K562 (cell line): ENCODE data around the gene FIBIN. TPM values are rescaled to one million over a fixed set of nuclear protein-coding genes. Genes with fewer than 3 reads are reported as not detected.

ENCODE experiments used
- ATAC-seq: fragments of 200-7000 bp; cut with Tn5 transposase; 3 replicates; pipeline ENCODE4 v1.9.1; 2020; ENCODE audit warnings: moderate library complexity
- BruUV-seq: library from RNA; stranded (reverse); fragments of 400-500 nt; replicated peaks from 2 replicates; lab custom pipeline; 2021; lab: Mats Ljungman, UMichigan
- CTCF ChIA-PET: fragments of 300-600 bp; formaldehyde crosslinking; extraction: SDS; loops from one replicate; lab custom pipeline; 2021; ENCODE audit warnings: low intra/inter-chr PET ratio; lab: Yijun Ruan, JAX
- POLR2A ChIA-PET: fragments of 300-600, 350-650 bp; sonication (Branson Sonifier 250); formaldehyde crosslinking; extraction: SDS; loops from one replicate; lab custom pipeline; 2021; ENCODE audit warnings: antibody characterized with exemption, inconsistent platforms; lab: Yijun Ruan, JAX
- DNase-seq, 4 experiments: peaks; one replicate each; pipeline versions ENCODE4 v3.0.0 to v3.0.0-alpha.2; 2011 to 2018; ENCODE audit warnings: low spot score in 3 of 4, mixed read lengths in 3 of 4; ENCODE audit errors: extremely low read depth in 1 of 4
- FAIRE-seq: peaks from 2 replicates; lab custom pipeline; 2011; peaks lifted over from hg19 to GRCh38; lab: Jason Lieb, UNC
- H2AFZ ChIP-seq: 2 replicates; pipeline ENCODE4 v1.6.0; 2011; ENCODE audit warnings: low read depth, low read length, control low read depth, inconsistent platforms
- H3K27ac ChIP-seq: fragments of 200-600 bp; 3 replicates; pipeline ENCODE4 v1.8.0; 2011; ENCODE audit warnings: low read depth, mild to moderate bottlenecking, control low read depth, inconsistent platforms, low read length, moderate library complexity, mixed read lengths; ENCODE audit errors: extremely low read depth
- H3K27me3 ChIP-seq, 2 experiments: fragments of 300-600 bp in 1 of 2; 2 replicates in 1 of 2; 3 replicates in 1 of 2; pipeline versions ENCODE4 v1.6.0 to v1.8.0; 2011; ENCODE audit warnings: inconsistent platforms in 2 of 2, low read length in 2 of 2, mild to moderate bottlenecking in 1 of 2, mixed read lengths in 1 of 2, moderate library complexity in 1 of 2; ENCODE audit not compliant: control insufficient read depth in 2 of 2, insufficient read depth in 2 of 2
- H3K36me3 ChIP-seq: fragments of 300-600 bp; 3 replicates; pipeline ENCODE4 v1.8.0; 2011; ENCODE audit warnings: mild to moderate bottlenecking, low read length, inconsistent platforms; ENCODE audit not compliant: control insufficient read depth, insufficient read depth
- H3K4me1 ChIP-seq, 2 experiments: fragments of 200-600 bp in 1 of 2; replicated peaks in 1 of 2; 2 replicates in 1 of 2; 3 replicates in 1 of 2; pipeline versions ENCODE4 v1.5.1 to v1.8.0; 2011; ENCODE audit warnings: inconsistent platforms in 2 of 2, low read length in 2 of 2, mild to moderate bottlenecking in 1 of 2, mixed read lengths in 1 of 2, moderate library complexity in 1 of 2; ENCODE audit not compliant: control insufficient read depth in 2 of 2, insufficient read depth in 2 of 2
- H3K4me2 ChIP-seq: 2 replicates; pipeline ENCODE4 v1.6.1; 2011; ENCODE audit warnings: low read length, control low read depth, inconsistent platforms, mixed read lengths; ENCODE audit not compliant: insufficient read depth
- H3K4me3 ChIP-seq: fragments of 200-600 bp; sonication (generic), shearing (Covaris generic); 2 replicates; pipeline ENCODE4 v1.5.1; 2016; ENCODE audit warnings: control low read depth, inconsistent platforms
- H3K79me2 ChIP-seq: fragments of 200-600 bp; 3 replicates; pipeline ENCODE4 v1.8.0; 2011; ENCODE audit warnings: low read length, inconsistent platforms; ENCODE audit not compliant: control insufficient read depth, insufficient read depth
- H3K9ac ChIP-seq, 2 experiments: 2 replicates each; pipeline versions ENCODE4 v1.6.0 to v1.6.1; 2011; ENCODE audit warnings: low read depth in 2 of 2, low read length in 2 of 2, control low read depth in 1 of 2, inconsistent platforms in 1 of 2, mild to moderate bottlenecking in 1 of 2, mixed read lengths in 1 of 2; ENCODE audit not compliant: insufficient read depth in 1 of 2
- H3K9me1 ChIP-seq: one replicate; pipeline ENCODE4 v1.6.0; 2011; ENCODE audit warnings: inconsistent platforms, mild to moderate bottlenecking, low read length, moderate library complexity; ENCODE audit not compliant: control insufficient read depth, insufficient read depth
- H3K9me3 ChIP-seq: replicated peaks from 2 replicates; pipeline ENCODE4 v1.5.1; 2011; ENCODE audit warnings: low read depth, low read length, inconsistent platforms; ENCODE audit not compliant: control insufficient read depth, insufficient read depth
- H4K20me1 ChIP-seq: replicated peaks from 2 replicates; pipeline ENCODE4 v1.6.1; 2011; ENCODE audit warnings: low read length, inconsistent platforms, mixed read lengths; ENCODE audit not compliant: control insufficient read depth, insufficient read depth
- BACH1 ChIP-seq: fragments of 200-800 bp; sonication (Bioruptor generic); IDR thresholded peaks from 2 replicates; pipeline ENCODE4 v1.6.1; 2016; ENCODE audit warnings: missing genetic modification characterization, missing compliant biosample characterization
- BRCA1 ChIP-seq, 2 experiments: fragments of 450-650 bp in 1 of 2; sonication (generic) in 1 of 2; formaldehyde crosslinking in 1 of 2; IDR thresholded peaks; 2 replicates each; pipeline versions ENCODE4 v1.5.0 to v1.6.1; 2017 to 2020; ENCODE audit warnings: mild to moderate bottlenecking in 1 of 2, missing genetic modification reagents in 1 of 2
- EP400 ChIP-seq: fragments of 450-650 bp; IDR thresholded peaks from 2 replicates; pipeline ENCODE4 v1.6.1; 2017; ENCODE audit warnings: antibody characterized with exemption, mild to moderate bottlenecking, moderate library complexity
- ETV1 ChIP-seq: fragments of 450-650 bp; conservative IDR thresholded peaks from 2 replicates; pipeline ENCODE4 v1.6.1; 2016; ENCODE audit warnings: missing genetic modification characterization, control low read depth, low read depth, missing compliant biosample characterization
- EWSR1 ChIP-seq: fragments of 450-650 bp; IDR thresholded peaks from 2 replicates; pipeline ENCODE4 v1.6.1; 2018; ENCODE audit warnings: borderline replicate concordance, mild to moderate bottlenecking, low read depth, moderate library complexity; ENCODE audit not compliant: partially characterized antibody
- FOXA3 ChIP-seq, 2 experiments: fragments of 450-650 bp in 1 of 2; sonication (generic) in 1 of 2; formaldehyde crosslinking; IDR thresholded peaks in 1 of 2; conservative IDR thresholded peaks in 1 of 2; 2 replicates each; pipeline versions ENCODE4 v1.4.0 to v1.8.0; 2020 to 2022; ENCODE audit warnings: mild to moderate bottlenecking in 2 of 2, missing genetic modification reagents in 1 of 2
- KDM4B ChIP-seq, 2 experiments: fragments of 450-650 bp in 1 of 2; sonication (generic) in 1 of 2; IDR thresholded peaks; 2 replicates each; pipeline ENCODE4 v1.6.1; 2016 to 2017; ENCODE audit warnings: borderline replicate concordance in 2 of 2, antibody characterized with exemption in 1 of 2, low read depth in 1 of 2, mild to moderate bottlenecking in 1 of 2
- NR2F6 ChIP-seq: fragments of 450-650 bp; formaldehyde crosslinking; IDR thresholded peaks from 2 replicates; pipeline ENCODE4 v1.4.0; 2020; ENCODE audit warnings: mild to moderate bottlenecking
- NUFIP1 ChIP-seq: fragments of 450-650 bp; IDR thresholded peaks from 2 replicates; pipeline ENCODE4 v1.6.1; 2018; ENCODE audit not compliant: partially characterized antibody
- RFX1 ChIP-seq: fragments of 450-650 bp; IDR thresholded peaks from 2 replicates; pipeline ENCODE4 v1.6.1; 2016; ENCODE audit warnings: mild to moderate bottlenecking, moderate library complexity
- SMARCC2 ChIP-seq: fragments of 450-650 bp; IDR thresholded peaks from 2 replicates; pipeline ENCODE4 v1.6.1; 2017; ENCODE audit warnings: antibody characterized with exemption, moderate library complexity, mild to moderate bottlenecking, low read depth
- SNIP1 ChIP-seq: fragments of 450-650 bp; IDR thresholded peaks from 2 replicates; pipeline ENCODE4 v1.7.1; 2017; ENCODE audit warnings: low read depth, mild to moderate bottlenecking
- SP1 ChIP-seq: sonication (generic); formaldehyde crosslinking; IDR thresholded peaks from 2 replicates; pipeline ENCODE4 v1.8.1; 2022; ENCODE audit warnings: mild to moderate bottlenecking, missing genetic modification reagents
- SRSF7 ChIP-seq: fragments of 200-400 bp; formaldehyde crosslinking; optimal IDR thresholded peaks from 2 replicates; pipeline ENCODE3; 2017; ENCODE audit warnings: mild to moderate bottlenecking, low read depth, low read length
- TAF9B ChIP-seq: fragments of 450-650 bp; IDR thresholded peaks from 2 replicates; pipeline ENCODE4 v1.6.1; 2018; ENCODE audit warnings: mild to moderate bottlenecking; ENCODE audit not compliant: partially characterized antibody
- TBP ChIP-seq: optimal IDR thresholded peaks from 2 replicates; pipeline ENCODE3; 2011; ENCODE audit warnings: low read depth, low read length, improper control_type of control experiment
- ZNF253 ChIP-seq: fragments of 250-450 bp; sonication (Bioruptor Pico); conservative IDR thresholded peaks from 2 replicates; pipeline ENCODE4 v1.6.1; 2021; ENCODE audit warnings: mild to moderate bottlenecking
- ZNF436 ChIP-seq: fragments of 250-450, 450-650 bp; sonication (Bioruptor Pico); formaldehyde crosslinking; IDR thresholded peaks from 2 replicates; pipeline ENCODE4 v1.7.0; 2020; ENCODE audit warnings: mild to moderate bottlenecking
- WGBS: fragments of 100-300 bp; shearing (Covaris generic); methylation state at CpG from one replicate; pipeline ENCODE4 v1.1.6; 2016; ENCODE audit warnings: low coverage, mixed read lengths; ENCODE audit not compliant: insufficient coverage; ENCODE audit errors: missing lambda C conversion rate; 5-methylcytosine and 5-hydroxymethylcytosine counted together
- in situ Hi-C: fragments of 300-500 bp; cut with MboI; formaldehyde crosslinking; loops from 4 replicates; pipeline ENCODE4 v1.15.0; 2018; ENCODE audit warnings: inconsistent platforms, mixed read lengths
- intact Hi-C: fragments of 100-400 bp; cut with micrococcal nuclease; formaldehyde crosslinking; loops from 2 replicates; pipeline ENCODE4 v1.14.2; 2022
- polyA plus RNA-seq, 8 experiments: library from polyadenylated mRNA; depleted of rRNA in 4 of 8; stranded (reverse) in 5 of 8; unstranded in 3 of 8; fragments of >200 nt; fragmentation: Nextera tagmentation in 2 of 8; fragmentation: Illumina TruSeq in 1 of 8; extraction: Ambion mirVana in 2 of 8; extraction: Trizol in 1 of 8; gene quantifications; 2 replicates each; pipeline versions ENCODE4 v1.2.1 to v1.2.3, GENCODE V29; 2011 to 2014; ENCODE audit warnings: inconsistent platforms in 1 of 8, missing spikeins in 1 of 8
- total RNA-seq, 7 experiments: library from RNA; depleted of rRNA in 6 of 7; stranded (reverse); fragments of >200 nt in 6 of 7; fragmentation: Illumina TruSeq in 2 of 7; extraction: Trizol in 2 of 7; gene quantifications; 2 replicates each; pipeline versions ENCODE4 v1.2.1 to v1.2.3, GENCODE V29; 2011 to 2021; ENCODE audit warnings: low replicate concordance in 1 of 7
- TF ChIP-seq, protein P1 (sequence below): IDR thresholded peaks from 2 replicates; pipeline ENCODE4 v1.6.1; 2011; ENCODE audit warnings: borderline replicate concordance, low read depth, mild to moderate bottlenecking, moderate library complexity, low read length; ENCODE audit not compliant: insufficient read depth, poor library complexity, severe bottlenecking
- TF ChIP-seq, protein P2 (sequence below), 2 experiments: fragments of 250-450 bp in 1 of 2; fragments of 450-650 bp in 1 of 2; sonication (Bioruptor Pico) in 1 of 2; IDR thresholded peaks; 2 replicates each; pipeline versions ENCODE4 v1.6.1 to v1.8.0; 2016 to 2021; ENCODE audit warnings: mild to moderate bottlenecking in 2 of 2, moderate library complexity in 2 of 2, missing compliant biosample characterization in 1 of 2, missing genetic modification characterization in 1 of 2

The FIBIN gene
- total and polyA plus RNA-seq, 9 of the 15 experiments (the other 6 are each of a cell fraction or from before 2014, with no cell fraction given), result not detected

DNA sequence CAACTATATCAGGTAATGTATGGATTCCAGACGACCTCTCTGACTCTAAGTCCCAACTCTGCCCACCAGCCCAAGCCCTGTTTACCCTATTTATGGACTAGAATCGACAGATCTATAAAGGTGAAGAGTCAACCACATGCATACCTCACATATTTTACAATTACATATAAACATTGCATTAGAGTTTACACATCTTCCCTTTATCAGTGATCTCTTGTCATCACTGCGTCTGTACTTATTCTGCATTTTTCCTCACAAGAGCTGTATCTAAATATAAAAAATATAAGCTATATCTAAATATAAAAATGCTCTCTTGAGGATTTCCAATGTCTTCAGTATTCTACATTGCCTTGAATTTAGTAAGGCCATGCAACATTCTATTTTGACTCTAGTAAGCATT, 8.5 kb downstream of the FIBIN start:
- Histone ChIP-seq H3K27ac (no peak overlapping the region), H3K4me3 (no peak overlapping the region), H2AFZ (no peak overlapping the region), H3K36me3 (no peaks in the 10 kb centered on the region), H3K4me1 (no peaks in the 10 kb centered on the region), H3K4me2 (no peak overlapping the region), H3K9me3 (no peaks in the 10 kb centered on the region), H3K79me2 (no peaks in the 10 kb centered on the region), H3K27me3 (no peaks in the 10 kb centered on the region), H4K20me1 (no peaks in the 10 kb centered on the region), H3K9me1 (no peaks in the 10 kb centered on the region), H3K9ac (no peak overlapping the region)
- no peak for FAIRE-seq
- ATAC-seq, result no peak
- ChIA-PET CTCF (no interaction called here), POLR2A (no interaction called here)
- intact Hi-C loops, result no loop called here
- 0% methylated on average over 3 of the region's 3 CpGs for WGBS
- in situ Hi-C loops, result no loop called here
- BruUV-seq, result no TSS peak
- no peak for TF ChIP-seq SP1 (CRISPR knock-in tag)
- no peak for TF ChIP-seq SNIP1
- TF ChIP-seq BACH1 (tag), result no peak
- no peak for TF ChIP-seq SMARCC2
- TF ChIP-seq KDM4B (IDR thresholded peaks at IDR 0.05; ENCODE audit: borderline replicate concordance in 2 of 2, low read depth in 1 of 2), result no peak
- TF ChIP-seq, protein P1, sequence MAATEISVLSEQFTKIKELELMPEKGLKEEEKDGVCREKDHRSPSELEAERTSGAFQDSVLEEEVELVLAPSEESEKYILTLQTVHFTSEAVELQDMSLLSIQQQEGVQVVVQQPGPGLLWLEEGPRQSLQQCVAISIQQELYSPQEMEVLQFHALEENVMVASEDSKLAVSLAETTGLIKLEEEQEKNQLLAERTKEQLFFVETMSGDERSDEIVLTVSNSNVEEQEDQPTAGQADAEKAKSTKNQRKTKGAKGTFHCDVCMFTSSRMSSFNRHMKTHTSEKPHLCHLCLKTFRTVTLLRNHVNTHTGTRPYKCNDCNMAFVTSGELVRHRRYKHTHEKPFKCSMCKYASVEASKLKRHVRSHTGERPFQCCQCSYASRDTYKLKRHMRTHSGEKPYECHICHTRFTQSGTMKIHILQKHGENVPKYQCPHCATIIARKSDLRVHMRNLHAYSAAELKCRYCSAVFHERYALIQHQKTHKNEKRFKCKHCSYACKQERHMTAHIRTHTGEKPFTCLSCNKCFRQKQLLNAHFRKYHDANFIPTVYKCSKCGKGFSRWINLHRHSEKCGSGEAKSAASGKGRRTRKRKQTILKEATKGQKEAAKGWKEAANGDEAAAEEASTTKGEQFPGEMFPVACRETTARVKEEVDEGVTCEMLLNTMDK, result no peak
- TF ChIP-seq ZNF253 (CRISPR knock-in tag), result no peak
- TF ChIP-seq EWSR1, result no peak
- TF ChIP-seq NUFIP1, result no peak
- TF ChIP-seq EP400, result no peak
- TF ChIP-seq TAF9B, result no peak
- no peak for TF ChIP-seq SRSF7
- no peak for TF ChIP-seq RFX1
- no peak for TF ChIP-seq FOXA3 (CRISPR knock-in tag; conservative IDR thresholded peaks at IDR 0.05 in 1 of 2, IDR thresholded peaks at IDR 0.05 in 1 of 2)
- no peak for TF ChIP-seq ETV1 (tag)
- no peak for TF ChIP-seq TBP
- TF ChIP-seq NR2F6 (CRISPR knock-in tag), result no peak
- TF ChIP-seq ZNF436 (CRISPR knock-in tag), result no peak
- TF ChIP-seq, protein P2, sequence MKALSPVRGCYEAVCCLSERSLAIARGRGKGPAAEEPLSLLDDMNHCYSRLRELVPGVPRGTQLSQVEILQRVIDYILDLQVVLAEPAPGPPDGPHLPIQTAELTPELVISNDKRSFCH (CRISPR knock-in tag; IDR thresholded peaks at IDR 0.05), result no peak
- TF ChIP-seq, protein P2 (tag; IDR thresholded peaks at IDR 0.05), result no peak
- no peak for TF ChIP-seq BRCA1 (IDR thresholded peaks at IDR 0.05)
- no peak for TF ChIP-seq BRCA1 (CRISPR knock-in tag; IDR thresholded peaks at IDR 0.05)
- DNase-seq, result no peak
